Suprapubic skin (tissue), 4 donors: ENCODE results near the gene CRYBG1. TPM values are rescaled to one million over a fixed set of nuclear protein-coding genes. Genes with fewer than 3 reads are reported as not detected.

Experiments
- DNase-seq, 2 donors: peaks; one replicate each; pipeline ENCODE4 v3.0.0-alpha.2; 2019; ENCODE audit warnings: low spot score in 2 of 2
- H3K27ac ChIP-seq: fragments of 200-600 bp; sonication (generic); one replicate; pipeline ENCODE4 v1.5.1; 2019
- H3K27me3 ChIP-seq: fragments of 200-600 bp; sonication (generic); one replicate; pipeline ENCODE4 v1.5.1; 2019
- H3K36me3 ChIP-seq: fragments of 200-600 bp; sonication (generic); one replicate; pipeline ENCODE4 v1.5.1; 2019
- H3K4me1 ChIP-seq: fragments of 200-600 bp; sonication (generic); one replicate; pipeline ENCODE4 v1.5.1; 2019
- H3K4me3 ChIP-seq: fragments of 200-600 bp; sonication (generic); one replicate; pipeline ENCODE4 v1.5.1; 2019; ENCODE audit warnings: mild to moderate bottlenecking
- H3K9me3 ChIP-seq: fragments of 200-600 bp; sonication (generic); one replicate; pipeline ENCODE4 v1.5.1; 2019
- EP300 ChIP-seq: sonication (generic); formaldehyde crosslinking; IDR thresholded peaks from one replicate; pipeline ENCODE4 v1.6.1; 2017; ENCODE audit warnings: antibody characterized with exemption
- POLR2A ChIP-seq, 2 donors: fragments of 450-650 bp; IDR thresholded peaks; one replicate each; pipeline ENCODE4 v1.6.1; 2017; ENCODE audit warnings: antibody characterized with exemption in 2 of 2, mild to moderate bottlenecking in 2 of 2, moderate library complexity in 2 of 2
- POLR2AphosphoS5 ChIP-seq, 3 donors: sonication (generic); formaldehyde crosslinking; IDR thresholded peaks; one replicate each; pipeline ENCODE4 v1.6.1; 2017; ENCODE audit warnings: antibody characterized with exemption in 3 of 3
- WGBS: methylation state at CpG from one replicate; pipeline ENCODE4 v1.1.5; 2018; 5-methylcytosine and 5-hydroxymethylcytosine counted together
- total RNA-seq, 4 donors: library from RNA; depleted of rRNA; stranded (reverse); fragments of >200 nt; gene quantifications; one replicate each; pipeline ENCODE4 v1.1.0, GENCODE V29; 2016
- TF ChIP-seq, protein P1 (sequence below), 2 donors: fragments of 200-600 bp in 1 of 2; fragments of 450-650 bp in 1 of 2; sonication (generic) in 1 of 2; IDR thresholded peaks; one replicate each; pipeline ENCODE4 v1.5.1; 2016 to 2019; ENCODE audit warnings: antibody characterized with exemption in 2 of 2, mild to moderate bottlenecking in 1 of 2, moderate library complexity in 1 of 2

The CRYBG1 gene
- total RNA-seq, 4 donors from 2014 or later = 91.8 to 124 (median 99.7) TPM

DNA sequence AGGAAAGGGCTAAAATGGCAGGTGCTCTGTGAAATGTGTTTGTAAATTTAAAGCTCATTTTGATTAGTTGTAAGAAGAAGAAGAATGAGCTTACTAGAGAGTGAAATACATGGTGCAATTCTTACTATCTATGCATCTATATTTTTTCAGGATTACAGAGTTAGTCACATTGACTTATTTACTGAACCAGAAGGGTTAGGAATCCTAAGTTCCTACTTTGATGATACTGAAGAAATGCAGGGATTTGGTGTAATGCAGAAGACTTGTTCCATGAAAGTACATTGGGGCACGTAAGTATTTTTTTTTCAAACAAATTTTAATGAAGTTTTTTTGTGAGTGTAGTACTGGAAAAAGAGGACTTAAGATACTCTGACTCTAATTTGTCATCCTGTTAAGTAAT lies 169.5 kb downstream of the CRYBG1 start:
- H3K36me3 ChIP-seq = peaks cover 21% of the 10 kb centered on the region

DNA sequence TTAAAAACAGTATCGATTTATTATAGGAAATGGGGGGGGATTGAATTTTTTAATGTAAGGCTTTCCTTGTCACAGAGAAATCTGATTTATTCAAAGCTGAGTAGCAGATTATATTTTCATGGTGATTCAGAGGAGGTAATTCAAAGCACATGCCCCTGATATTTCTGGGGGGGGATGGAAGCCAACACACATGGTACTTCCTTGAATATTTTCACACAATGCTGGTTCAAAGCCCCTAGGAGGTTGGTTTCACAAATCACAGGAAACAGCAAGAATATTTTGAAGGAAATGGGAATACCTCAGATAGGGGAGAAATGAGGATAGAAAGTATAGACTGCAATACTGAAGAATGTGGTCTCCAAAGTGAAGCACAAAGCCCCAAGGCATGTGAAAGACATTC lies 170.0 kb downstream of the CRYBG1 start:
- Histone ChIP-seq H3K4me3 (no peak overlapping the region), H3K4me1 (peaks cover 13% of the 10 kb centered on the region), H3K36me3 (peaks cover 23% of the 10 kb centered on the region), H3K9me3 (no peaks in the 10 kb centered on the region), H3K27me3 (no peaks in the 10 kb centered on the region), H3K27ac (no peak overlapping the region)
- TF ChIP-seq, protein P1, sequence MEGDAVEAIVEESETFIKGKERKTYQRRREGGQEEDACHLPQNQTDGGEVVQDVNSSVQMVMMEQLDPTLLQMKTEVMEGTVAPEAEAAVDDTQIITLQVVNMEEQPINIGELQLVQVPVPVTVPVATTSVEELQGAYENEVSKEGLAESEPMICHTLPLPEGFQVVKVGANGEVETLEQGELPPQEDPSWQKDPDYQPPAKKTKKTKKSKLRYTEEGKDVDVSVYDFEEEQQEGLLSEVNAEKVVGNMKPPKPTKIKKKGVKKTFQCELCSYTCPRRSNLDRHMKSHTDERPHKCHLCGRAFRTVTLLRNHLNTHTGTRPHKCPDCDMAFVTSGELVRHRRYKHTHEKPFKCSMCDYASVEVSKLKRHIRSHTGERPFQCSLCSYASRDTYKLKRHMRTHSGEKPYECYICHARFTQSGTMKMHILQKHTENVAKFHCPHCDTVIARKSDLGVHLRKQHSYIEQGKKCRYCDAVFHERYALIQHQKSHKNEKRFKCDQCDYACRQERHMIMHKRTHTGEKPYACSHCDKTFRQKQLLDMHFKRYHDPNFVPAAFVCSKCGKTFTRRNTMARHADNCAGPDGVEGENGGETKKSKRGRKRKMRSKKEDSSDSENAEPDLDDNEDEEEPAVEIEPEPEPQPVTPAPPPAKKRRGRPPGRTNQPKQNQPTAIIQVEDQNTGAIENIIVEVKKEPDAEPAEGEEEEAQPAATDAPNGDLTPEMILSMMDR (IDR thresholded peaks at IDR 0.05) = no peak
- TF ChIP-seq POLR2AphosphoS5 (IDR thresholded peaks at IDR 0.05) = no peak
- TF ChIP-seq EP300 = no peak
- no peak for TF ChIP-seq POLR2A (IDR thresholded peaks at IDR 0.05)
- DNase-seq = no peak
- WGBS = 71% methylated on average over 1 of the region's 1 CpG

More for the DNA sequence above, 169.5 kb downstream of the CRYBG1 start:
- 84% methylated on average over 1 of the region's 1 CpG for WGBS
- TF ChIP-seq POLR2AphosphoS5 (IDR thresholded peaks at IDR 0.05) (no peak), EP300 (no peak), POLR2A (IDR thresholded peaks at IDR 0.05) (no peak)
- TF ChIP-seq, protein P1 (IDR thresholded peaks at IDR 0.05) = no peak
- H3K4me3 ChIP-seq = no peak overlapping the region
- H3K27ac ChIP-seq = no peak overlapping the region
- H3K4me1 ChIP-seq = peaks cover 16% of the 10 kb centered on the region
- DNase-seq = no peak
- no peaks in the 10 kb centered on the region for H3K9me3 ChIP-seq
- no peaks in the 10 kb centered on the region for H3K27me3 ChIP-seq

DNA sequence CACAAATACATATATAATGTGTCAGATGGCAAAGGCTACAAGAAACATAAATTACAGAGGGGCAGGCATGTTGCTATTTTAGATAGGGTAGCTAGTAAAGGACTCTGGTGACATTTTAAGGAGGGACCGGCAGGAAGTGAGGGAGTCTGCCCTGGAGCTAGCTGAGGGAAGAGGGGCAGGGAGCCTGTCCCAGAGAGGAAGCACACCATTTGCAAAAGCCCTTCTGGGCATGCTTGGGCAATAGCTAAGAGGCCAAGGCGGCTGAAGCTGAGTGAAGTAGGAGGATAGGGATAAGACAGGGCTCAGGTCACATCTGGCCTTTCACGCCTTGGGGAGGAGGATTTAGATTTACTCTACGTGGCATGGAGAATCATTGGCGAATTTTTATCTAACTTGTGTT lies 172.5 kb downstream of the CRYBG1 start:
- no peak overlapping the region for H3K4me3 ChIP-seq
- H3K36me3 ChIP-seq = peaks cover 23% of the 10 kb centered on the region
- peaks cover 6% of the 10 kb centered on the region for H3K4me1 ChIP-seq
- H3K27me3 ChIP-seq = no peaks in the 10 kb centered on the region
- 67% methylated on average over 5 of the region's 5 CpGs for WGBS
- H3K9me3 ChIP-seq = no peaks in the 10 kb centered on the region
- DNase-seq = no peak
- H3K27ac ChIP-seq = no peak overlapping the region
- TF ChIP-seq EP300 = no peak
- no peak for TF ChIP-seq POLR2AphosphoS5 (IDR thresholded peaks at IDR 0.05)
- TF ChIP-seq, protein P1 (IDR thresholded peaks at IDR 0.05) = no peak
- no peak for TF ChIP-seq POLR2A (IDR thresholded peaks at IDR 0.05)

DNA sequence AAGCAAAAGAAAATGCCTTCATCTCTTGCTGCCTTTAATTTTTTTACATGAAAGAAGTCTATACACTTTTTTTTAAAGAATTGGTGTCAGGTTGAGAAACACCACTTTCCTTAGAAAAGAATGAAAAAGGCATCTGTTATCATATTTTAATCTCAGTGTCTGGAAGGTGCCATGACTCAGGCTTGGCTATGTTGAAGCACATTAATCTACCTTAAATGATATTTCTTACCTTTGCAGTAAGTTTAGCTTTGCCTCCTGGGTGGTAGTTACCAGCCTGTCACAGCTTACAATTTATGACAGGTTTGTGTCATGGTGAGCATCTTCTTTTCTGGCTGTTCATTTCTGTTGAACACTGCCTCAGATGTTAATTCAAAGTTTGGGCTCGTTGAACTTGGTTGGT lies 173.5 kb downstream of the CRYBG1 start:
- DNase-seq = no peak
- WGBS = 74% methylated on average over 1 of the region's 1 CpG
- no peaks in the 10 kb centered on the region for H3K27me3 ChIP-seq
- TF ChIP-seq EP300 = no peak
- no peak for TF ChIP-seq POLR2A (IDR thresholded peaks at IDR 0.05)
- TF ChIP-seq, protein P1 (IDR thresholded peaks at IDR 0.05) = no peak
- TF ChIP-seq POLR2AphosphoS5 (IDR thresholded peaks at IDR 0.05) = no peak
- no peak overlapping the region for H3K27ac ChIP-seq
- H3K4me1 ChIP-seq = peaks cover 3% of the 10 kb centered on the region
- peaks cover 22% of the 10 kb centered on the region for H3K36me3 ChIP-seq
- no peak overlapping the region for H3K4me3 ChIP-seq
- H3K9me3 ChIP-seq = no peaks in the 10 kb centered on the region

GRCh38 chr6:106534564-106534982 lies 174.1 kb downstream of the CRYBG1 start:
- Histone ChIP-seq H3K4me3 (no peak overlapping the region), H3K9me3 (no peaks in the 10 kb centered on the region), H3K27me3 (no peaks in the 10 kb centered on the region), H3K4me1 (peaks cover 3% of the 10 kb centered on the region), H3K36me3 (peaks cover 16% of the 10 kb centered on the region), H3K27ac (no peak overlapping the region)
- TF ChIP-seq POLR2AphosphoS5 (IDR thresholded peaks at IDR 0.05) (no peak), POLR2A (IDR thresholded peaks at IDR 0.05) (no peak), EP300 (no peak)
- TF ChIP-seq, protein P1 (IDR thresholded peaks at IDR 0.05) = no peak
- DNase-seq = no peak
- 72% methylated on average over 2 of the region's 2 CpGs for WGBS
